ENCODE results near the gene FANK1.

DNA sequence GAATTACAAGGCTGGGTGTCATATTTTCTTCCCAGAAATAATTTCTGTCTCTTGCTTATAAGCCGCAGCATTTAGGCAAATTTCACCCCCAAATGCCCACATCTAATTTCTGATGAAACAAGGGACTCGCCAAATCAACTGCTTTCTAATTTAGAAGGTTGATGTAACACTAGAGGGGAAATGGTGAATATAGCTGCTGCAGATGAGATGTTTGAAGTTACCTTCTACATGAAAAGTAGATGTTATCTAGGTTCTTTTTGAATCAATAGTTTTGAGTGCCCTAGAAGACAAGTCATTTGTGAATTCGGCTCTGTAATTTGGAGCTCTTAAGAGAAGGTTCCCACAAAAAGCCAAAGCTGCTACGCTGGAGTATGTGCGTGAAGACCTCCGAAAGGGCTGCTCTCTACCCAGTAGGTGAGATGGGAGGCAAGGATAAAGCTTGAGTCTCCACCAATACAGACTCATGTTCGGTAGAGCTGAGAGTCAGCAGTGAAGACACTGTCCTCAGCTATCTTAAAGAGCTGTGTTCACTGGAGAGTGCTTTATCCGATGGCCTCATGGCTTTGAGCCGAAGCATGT, 99.5 kb downstream of the FANK1 start:
- TF ChIP-seq SREBF2 (IDR thresholded peaks at IDR 0.05) (no peak), POLR2A (IDR thresholded peaks at IDR 0.05; ENCODE audit: low read length) (no peak), JUN (IDR thresholded peaks at IDR 0.05) (no peak), SMC3 (IDR thresholded peaks at IDR 0.05) (no peak)
- TF ChIP-seq, protein P1, sequence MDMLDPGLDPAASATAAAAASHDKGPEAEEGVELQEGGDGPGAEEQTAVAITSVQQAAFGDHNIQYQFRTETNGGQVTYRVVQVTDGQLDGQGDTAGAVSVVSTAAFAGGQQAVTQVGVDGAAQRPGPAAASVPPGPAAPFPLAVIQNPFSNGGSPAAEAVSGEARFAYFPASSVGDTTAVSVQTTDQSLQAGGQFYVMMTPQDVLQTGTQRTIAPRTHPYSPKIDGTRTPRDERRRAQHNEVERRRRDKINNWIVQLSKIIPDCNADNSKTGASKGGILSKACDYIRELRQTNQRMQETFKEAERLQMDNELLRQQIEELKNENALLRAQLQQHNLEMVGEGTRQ (IDR thresholded peaks at IDR 0.05): no peak
- TF ChIP-seq, protein P2, sequence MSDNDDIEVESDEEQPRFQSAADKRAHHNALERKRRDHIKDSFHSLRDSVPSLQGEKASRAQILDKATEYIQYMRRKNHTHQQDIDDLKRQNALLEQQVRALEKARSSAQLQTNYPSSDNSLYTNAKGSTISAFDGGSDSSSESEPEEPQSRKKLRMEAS (IDR thresholded peaks at IDR 0.05): no peak
